ENCODE data around the gene MKKS.

The MKKS gene

DNA sequence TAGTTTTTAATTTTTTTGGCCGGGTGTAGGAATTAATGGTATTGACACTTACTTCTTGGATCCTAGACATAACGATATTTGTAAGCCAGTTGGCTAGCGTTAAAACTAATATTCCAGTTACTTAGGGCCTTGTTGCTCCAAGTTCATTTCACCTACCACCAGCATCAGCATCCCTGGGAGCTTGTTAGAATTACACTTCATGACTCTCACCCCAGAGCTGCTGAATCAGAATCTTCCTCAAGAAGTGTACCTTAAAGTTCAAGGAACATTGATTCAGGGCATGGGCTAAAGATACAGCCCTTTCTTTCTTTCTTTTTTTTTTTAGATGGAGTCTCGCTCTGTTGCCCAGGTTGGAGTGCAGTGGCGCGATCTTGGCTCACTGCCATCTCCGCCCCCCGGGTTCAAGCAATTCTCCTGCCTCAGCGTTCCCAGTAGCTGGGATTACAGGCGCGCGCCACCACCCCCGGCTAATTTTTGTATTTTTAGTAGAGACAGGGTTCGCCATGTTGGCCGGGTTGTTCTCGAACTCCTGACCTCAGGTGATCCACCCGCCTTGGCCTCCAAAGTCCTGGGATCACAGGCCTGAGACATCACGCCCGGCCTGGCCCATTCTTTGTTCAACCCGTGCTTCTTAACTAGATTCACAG, 2.2 kb upstream of the MKKS start:
- Histone ChIP-seq H3K27ac (no peak overlapping the region), H3K36me3 (peaks cover 2% of the 10 kb centered on the region; the same call in 1 of the 2 replicates), H3K9me3 (ENCODE audit: severe bottlenecking) (no peaks in the 10 kb centered on the region), H3K27me3 (ENCODE audit: insufficient read depth, low read depth, severe bottlenecking) (no peaks in the 10 kb centered on the region), H3K4me3 (ENCODE audit: low read depth, low read length) (peak overlapping the region; percentile 82; the same call in 1 of the 2 replicates)
- no peak for DNase-seq
- TF ChIP-seq, protein P1, sequence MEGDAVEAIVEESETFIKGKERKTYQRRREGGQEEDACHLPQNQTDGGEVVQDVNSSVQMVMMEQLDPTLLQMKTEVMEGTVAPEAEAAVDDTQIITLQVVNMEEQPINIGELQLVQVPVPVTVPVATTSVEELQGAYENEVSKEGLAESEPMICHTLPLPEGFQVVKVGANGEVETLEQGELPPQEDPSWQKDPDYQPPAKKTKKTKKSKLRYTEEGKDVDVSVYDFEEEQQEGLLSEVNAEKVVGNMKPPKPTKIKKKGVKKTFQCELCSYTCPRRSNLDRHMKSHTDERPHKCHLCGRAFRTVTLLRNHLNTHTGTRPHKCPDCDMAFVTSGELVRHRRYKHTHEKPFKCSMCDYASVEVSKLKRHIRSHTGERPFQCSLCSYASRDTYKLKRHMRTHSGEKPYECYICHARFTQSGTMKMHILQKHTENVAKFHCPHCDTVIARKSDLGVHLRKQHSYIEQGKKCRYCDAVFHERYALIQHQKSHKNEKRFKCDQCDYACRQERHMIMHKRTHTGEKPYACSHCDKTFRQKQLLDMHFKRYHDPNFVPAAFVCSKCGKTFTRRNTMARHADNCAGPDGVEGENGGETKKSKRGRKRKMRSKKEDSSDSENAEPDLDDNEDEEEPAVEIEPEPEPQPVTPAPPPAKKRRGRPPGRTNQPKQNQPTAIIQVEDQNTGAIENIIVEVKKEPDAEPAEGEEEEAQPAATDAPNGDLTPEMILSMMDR (IDR thresholded peaks at IDR 0.05; ENCODE audit: low read depth, low read length): no peak

DNA sequence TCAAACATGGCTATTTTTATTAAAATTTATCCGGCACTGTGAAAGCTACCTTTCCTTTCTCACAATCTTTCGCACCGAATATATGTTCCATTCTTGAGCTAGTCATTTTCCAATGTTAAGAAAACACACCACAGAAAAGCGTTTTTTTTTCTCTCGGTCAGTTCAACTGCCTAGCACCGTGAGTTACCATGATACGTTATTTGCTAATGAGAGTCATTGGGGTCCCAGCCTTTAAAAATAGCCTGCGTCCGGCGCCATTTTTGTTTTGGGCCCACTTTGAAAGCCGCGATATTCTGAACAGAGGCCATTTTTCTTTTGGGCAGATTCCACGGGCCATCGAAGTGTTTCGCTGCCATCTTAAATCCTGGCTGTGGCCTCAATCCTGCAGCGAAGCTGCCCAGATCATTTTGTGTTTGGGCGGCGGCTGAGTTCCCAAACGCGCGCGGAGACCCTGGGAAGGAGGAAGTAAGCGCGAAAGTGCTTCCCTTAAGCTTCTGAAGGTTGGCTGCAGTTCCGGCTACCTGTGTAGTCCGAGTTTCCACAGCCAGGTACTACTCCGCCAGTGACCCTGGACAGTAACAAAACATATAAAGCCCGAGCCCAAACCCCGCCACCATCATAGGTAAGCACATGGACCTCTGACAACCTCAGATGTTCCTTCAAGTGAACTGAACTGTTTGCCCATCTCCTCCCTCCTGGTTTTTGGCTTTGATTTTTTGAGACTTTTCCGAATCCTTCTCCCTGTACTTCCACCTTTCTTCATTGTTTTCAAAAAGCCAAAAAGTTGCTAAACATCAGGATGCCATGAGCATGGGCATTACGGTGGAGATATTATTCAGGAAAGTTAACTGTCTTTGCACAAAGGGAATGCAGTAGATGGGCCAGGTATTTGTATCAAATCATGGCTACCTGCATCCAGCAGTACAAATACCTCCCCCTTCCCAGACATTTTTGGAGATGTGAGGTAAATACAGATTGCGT, 1.1 kb upstream of the MKKS start, which contains the start of gene SLX4IP:
Gene SLX4IP (plus strand): TSS at position 474 of the 981 bp plus-strand sequence. CDS start 22,900 bp downstream, outside the sequence.
- Histone ChIP-seq H3K9me3 (ENCODE audit: severe bottlenecking) (no peaks in the 10 kb centered on the region), H3K36me3 (peaks cover 2% of the 10 kb centered on the region; the same call in 1 of the 2 replicates), H3K27ac (peak within 1 kb of the TSS; percentile 97), H3K4me3 (ENCODE audit: low read depth, low read length) (peak within 1 kb of the TSS; percentile 82), H3K27me3 (ENCODE audit: insufficient read depth, low read depth, severe bottlenecking) (no peaks in the 10 kb centered on the region)
- peak; percentile 96 for DNase-seq
- TF ChIP-seq, protein P1 (IDR thresholded peaks at IDR 0.05; ENCODE audit: low read depth, low read length): no peak

DNA sequence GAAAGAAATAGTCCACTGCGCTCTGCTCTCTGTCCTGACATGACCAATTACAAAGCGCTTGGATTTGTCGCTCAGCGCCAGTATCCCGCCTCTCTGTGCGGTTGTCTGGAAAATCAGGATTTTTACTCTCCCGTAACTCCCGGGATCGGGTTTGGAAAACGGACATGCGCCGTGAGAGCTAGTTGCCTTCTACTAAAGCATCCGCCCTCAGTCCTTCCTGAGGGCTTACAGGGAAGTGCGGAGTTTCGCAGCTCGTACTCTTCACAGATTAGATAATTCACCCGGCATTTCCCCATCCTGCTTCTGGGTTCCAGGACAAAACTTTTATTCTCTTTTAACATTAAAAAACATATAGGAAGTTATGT, 427 bp upstream of the MKKS start:
- Histone ChIP-seq H3K27me3 (ENCODE audit: insufficient read depth, low read depth, severe bottlenecking) (no peaks in the 10 kb centered on the region), H3K27ac (peak overlapping the region; percentile 97), H3K4me3 (ENCODE audit: low read depth, low read length) (peak overlapping the region; percentile 82), H3K36me3 (peaks cover 2% of the 10 kb centered on the region; the same call in 1 of the 2 replicates), H3K9me3 (ENCODE audit: severe bottlenecking) (no peaks in the 10 kb centered on the region)
- DNase-seq: peak; percentile 93
- TF ChIP-seq, protein P1 (IDR thresholded peaks at IDR 0.05; ENCODE audit: low read depth, low read length): no peak

DNA sequence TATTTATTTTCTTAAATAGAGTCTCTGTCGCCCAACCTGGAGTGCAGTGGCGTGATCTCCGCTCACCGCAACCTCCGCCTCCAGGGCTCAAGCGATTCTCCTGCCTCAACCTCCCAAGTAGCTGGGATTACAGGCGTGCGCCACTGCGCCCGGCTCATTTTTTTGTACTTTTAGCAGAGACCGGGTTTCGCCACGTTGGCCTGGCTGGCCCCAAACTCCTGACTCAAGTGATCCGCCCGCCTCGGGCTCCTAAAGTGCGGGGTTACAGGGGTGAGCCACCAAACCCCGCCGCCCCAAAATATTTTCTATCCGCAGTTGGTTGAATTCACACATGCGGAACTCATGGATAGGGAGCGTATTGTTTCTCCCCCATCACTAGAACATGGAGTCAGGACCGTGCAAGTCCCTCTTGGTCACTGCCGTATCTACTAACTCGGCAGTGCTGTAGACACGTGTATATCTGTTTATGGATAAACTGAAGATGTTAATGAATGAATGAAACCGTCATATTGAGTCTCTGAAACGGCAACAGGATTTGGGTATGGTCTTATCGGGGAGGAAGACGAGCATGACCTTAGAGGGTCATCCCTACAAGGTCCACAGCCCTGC, 904 bp downstream of the MKKS start:
- Histone ChIP-seq H3K27ac (peak overlapping the region; percentile 97), H3K36me3 (peaks cover 2% of the 10 kb centered on the region; the same call in 1 of the 2 replicates), H3K27me3 (ENCODE audit: insufficient read depth, low read depth, severe bottlenecking) (no peaks in the 10 kb centered on the region), H3K4me3 (ENCODE audit: low read depth, low read length) (peak overlapping the region; percentile 82), H3K9me3 (ENCODE audit: severe bottlenecking) (no peaks in the 10 kb centered on the region)
- DNase-seq: no peak
- TF ChIP-seq, protein P1 (IDR thresholded peaks at IDR 0.05; ENCODE audit: low read depth, low read length): no peak

DNA sequence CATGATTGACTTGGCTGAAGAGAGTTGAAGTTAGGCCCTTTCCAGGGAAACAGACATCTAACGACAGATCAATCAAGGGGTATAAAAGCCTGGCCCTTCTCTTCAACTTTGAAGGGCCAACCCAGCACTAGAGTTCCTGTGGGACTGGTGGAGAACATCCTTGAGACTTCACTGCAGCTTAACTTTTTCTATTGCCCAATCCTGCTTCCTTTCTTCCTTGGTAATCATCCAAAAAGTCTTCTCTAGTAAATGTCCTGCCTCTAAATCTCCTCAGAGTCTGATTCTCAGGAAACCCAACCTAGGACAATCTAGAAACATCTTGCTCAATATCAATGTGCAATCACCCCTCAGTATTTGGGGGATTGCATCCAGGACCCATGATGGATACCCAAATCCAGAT, 1.9 kb downstream of the MKKS start:
- H3K36me3 ChIP-seq: peaks cover 2% of the 10 kb centered on the region; the same call in 1 of the 2 replicates
- TF ChIP-seq, protein P1 (IDR thresholded peaks at IDR 0.05; ENCODE audit: low read depth, low read length): no peak
- H3K9me3 ChIP-seq (ENCODE audit: severe bottlenecking): no peaks in the 10 kb centered on the region
- no peak for DNase-seq
- no peak overlapping the region for H3K27ac ChIP-seq
- H3K4me3 ChIP-seq (ENCODE audit: low read depth, low read length): no peak overlapping the region
- H3K27me3 ChIP-seq (ENCODE audit: insufficient read depth, low read depth, severe bottlenecking): no peaks in the 10 kb centered on the region
